Inflammatory macrophage (primary cell): Measurements from ENCODE around the gene TP53.
A peak's percentile ranks its signal among the peaks of the same experiment; 100 is the strongest.

Source experiments
- DNase-seq, 2 donors: peaks; one replicate each; pipeline ENCODE4 v3.0.0-alpha.2; 2020 to 2022
- total RNA-seq, 18 experiments: gene quantifications; one replicate each; lab custom pipeline; 2026; ENCODE audit warnings: mixed read lengths in 6 of 18, inconsistent platforms in 2 of 18; lab: John Stamatoyannopoulos, UW

The TP53 gene
- 11.7 to 54.1 (median 30.0) reads per million in 18 experiments for total RNA-seq

DNA sequence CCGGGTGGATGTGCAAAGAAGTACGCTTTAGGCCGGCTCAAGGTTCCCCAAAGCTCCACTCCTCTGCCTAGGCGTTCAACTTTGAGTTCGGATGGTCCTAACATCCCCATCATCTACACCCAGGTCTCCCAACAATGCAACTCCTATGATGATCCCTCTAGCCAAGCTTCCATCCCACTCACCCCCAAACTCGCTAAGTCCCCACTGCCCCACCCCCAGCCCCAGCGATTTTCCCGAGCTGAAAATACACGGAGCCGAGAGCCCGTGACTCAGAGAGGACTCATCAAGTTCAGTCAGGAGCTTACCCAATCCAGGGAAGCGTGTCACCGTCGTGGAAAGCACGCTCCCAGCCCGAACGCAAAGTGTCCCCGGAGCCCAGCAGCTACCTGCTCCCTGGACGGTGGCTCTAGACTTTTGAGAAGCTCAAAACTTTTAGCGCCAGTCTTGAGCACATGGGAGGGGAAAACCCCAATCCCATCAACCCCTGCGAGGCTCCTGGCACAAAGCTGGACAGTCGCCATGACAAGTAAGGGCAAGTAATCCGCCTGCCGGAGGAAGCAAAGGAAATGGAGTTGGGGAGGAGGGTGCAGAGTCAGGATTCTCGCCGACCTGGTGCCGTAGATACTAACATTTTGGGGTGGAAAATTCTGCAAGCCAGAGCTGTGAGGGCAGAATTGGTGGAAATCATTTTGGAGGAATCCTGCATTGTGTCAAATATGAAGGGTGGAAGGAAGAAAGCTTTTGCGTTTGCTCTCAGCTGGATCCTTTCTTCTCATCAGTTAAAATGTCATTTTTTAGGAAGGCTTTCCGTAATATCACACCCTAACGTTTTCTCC lies at the start of gene TP53:
Gene TP53, minus strand, starts transcription at position 419 of the 836 bp plus-strand sequence. CDS start 10,896 bp downstream, outside the sequence.
- peak; percentile 92 for DNase-seq

DNA sequence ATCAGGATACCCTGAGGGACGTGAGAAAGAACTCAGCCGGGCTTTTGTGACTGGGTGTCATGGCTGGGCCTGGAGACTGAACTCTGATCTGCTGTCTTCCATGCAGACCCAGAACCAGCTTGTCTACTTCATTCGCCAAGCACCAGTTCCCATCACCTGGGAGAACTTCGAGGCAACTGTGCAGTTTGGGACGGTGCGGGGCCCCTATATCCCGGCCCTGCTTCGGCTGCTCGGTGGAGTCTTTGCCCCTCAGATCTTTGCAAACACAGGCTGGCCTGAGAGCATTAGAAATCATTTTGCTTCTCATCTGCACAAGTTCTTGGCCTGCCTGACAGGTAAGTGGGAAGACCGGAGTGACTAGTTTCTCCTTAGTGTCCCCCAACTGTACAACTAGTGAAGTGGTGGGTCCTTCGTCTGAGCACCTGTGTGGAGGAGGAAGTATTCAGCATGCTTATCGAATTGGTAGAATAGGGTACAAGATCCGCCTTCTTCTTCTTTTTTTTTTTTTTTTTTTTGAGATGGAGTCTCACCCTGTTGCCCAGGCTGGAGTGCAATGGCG lies 45.8 kb upstream of the TP53 start:
- DNase-seq, result no peak

DNA sequence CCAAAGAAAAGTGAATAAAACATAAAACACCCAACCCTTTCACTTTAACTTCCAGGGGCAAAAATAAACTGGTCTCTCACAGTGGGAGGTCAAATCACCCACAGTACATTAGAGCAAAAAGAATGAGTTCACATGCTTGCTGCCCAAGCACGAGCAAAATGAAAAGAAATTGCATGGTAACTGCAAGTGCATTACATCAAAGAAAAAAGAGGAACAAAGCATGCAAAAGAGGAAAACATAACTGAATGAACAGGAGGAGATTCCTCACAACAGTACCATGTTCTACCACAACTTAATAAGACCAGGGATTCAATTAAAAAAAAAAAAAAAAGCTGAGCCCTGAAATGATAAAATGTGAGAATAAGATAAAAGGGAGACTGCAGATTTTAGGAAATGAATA lies 42.5 kb upstream of the TP53 start:
- DNase-seq, result peak; percentile 60 to 78

DNA sequence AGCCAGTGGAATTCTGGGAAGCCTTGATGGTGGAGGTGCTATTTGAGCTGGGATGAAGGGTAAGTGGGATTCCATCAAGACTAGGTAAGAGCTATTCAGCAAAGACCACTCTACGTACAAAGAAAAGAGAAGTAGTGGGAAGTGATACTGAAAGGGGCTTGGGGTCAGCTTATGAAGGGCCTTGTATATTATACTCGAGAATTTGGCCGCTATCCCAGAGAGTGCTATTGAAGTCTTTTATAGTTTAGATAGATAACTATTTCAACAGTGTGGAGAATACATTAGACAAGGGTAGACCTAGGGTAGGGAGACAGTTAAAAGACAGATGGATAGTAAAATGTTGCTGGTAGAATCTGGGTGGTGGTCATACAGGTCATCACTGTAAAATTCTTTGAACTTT lies 40.6 kb upstream of the TP53 start:
- no peak for DNase-seq

DNA sequence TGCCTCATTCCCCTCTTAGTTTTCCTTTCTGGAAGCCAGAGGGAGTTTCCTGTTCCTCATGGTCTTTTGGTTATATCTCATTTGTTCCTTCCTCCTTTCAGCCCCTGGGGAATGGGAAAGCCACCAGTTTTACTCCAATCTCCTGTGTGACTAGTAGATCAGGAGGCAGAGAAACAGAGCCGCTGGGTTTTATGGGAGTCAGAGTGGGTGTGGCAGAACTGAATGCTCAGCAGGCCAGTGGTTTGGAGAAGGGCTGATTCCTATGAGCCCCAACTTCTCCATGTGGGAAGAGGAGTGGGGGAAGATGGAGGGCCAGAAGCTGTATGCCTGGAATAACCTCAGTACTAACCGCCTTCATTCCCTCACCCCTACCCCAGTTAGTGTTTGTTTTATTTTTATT lies 34.3 kb upstream of the TP53 start:
- DNase-seq, result no peak

DNA sequence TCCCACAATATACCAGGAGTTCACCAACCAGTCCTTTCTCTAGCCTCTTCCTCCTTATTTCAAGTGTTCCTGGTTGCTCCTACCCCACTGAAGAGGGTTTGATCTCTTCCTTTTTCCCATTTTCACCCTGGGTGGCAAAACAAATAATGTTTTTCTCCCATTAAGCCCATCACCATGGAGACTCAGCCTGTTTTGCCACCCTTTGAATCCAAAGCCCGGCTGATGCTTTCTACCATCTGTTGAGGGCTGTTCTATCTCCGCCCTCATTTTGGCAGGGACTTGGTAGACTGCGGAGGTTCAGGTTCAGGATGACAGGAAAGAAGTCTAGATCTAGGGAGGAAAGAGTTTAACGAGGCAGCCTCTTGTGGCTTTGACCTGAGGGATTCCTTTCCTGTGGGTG lies 32.8 kb upstream of the TP53 start:
- DNase-seq, result no peak

DNA sequence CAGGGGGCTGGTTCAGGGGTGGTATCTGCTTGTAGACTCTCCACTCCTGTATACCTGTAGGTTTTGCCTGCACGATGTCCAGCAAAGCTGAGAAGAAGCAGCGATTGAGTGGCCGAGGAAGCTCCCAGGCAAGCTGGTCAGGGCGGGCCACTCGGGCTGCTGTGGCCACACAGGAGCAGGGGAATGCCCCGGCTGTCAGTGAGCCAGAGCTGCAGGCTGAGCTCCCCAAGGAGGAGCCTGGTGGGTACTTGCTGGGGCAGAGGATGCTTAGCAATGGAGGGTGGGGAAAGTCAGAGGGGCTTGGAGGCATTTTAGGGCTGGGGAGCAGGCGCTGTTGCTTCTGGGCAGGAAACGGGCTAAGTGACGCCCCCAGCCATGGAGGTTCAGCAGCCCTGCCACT lies 32.4 kb upstream of the TP53 start:
- no peak for DNase-seq

DNA sequence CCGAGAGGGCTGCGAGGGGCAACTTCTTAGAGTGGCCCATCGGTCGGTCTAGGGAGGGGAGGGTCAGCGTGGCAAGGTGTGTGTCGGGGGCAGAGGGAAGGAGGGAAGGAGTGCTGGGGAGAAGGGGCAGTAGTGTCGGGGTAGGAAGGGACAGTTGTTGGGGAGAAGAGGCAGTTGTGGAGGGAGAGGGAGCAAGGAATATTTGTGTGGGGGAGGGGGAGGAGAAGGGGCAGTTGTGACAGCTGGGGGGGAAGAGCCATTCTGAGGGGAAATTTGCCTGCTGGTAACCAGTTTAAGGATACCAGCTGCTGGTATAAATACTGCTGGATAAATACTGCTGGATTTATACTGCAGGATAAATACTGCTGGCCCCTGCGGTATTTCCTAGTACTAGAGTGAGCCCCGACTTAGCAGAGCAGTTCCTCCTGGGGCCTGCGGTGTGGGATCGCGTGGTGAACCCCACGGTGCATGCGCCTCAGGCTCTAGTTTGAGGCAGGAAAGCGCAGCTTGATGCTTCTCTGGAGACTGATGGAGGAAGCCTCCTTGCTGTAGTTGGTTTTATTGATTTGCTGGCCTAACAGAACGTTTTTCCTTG lies 30.6 kb upstream of the TP53 start:
- peak; percentile 57 to 68 for DNase-seq

DNA sequence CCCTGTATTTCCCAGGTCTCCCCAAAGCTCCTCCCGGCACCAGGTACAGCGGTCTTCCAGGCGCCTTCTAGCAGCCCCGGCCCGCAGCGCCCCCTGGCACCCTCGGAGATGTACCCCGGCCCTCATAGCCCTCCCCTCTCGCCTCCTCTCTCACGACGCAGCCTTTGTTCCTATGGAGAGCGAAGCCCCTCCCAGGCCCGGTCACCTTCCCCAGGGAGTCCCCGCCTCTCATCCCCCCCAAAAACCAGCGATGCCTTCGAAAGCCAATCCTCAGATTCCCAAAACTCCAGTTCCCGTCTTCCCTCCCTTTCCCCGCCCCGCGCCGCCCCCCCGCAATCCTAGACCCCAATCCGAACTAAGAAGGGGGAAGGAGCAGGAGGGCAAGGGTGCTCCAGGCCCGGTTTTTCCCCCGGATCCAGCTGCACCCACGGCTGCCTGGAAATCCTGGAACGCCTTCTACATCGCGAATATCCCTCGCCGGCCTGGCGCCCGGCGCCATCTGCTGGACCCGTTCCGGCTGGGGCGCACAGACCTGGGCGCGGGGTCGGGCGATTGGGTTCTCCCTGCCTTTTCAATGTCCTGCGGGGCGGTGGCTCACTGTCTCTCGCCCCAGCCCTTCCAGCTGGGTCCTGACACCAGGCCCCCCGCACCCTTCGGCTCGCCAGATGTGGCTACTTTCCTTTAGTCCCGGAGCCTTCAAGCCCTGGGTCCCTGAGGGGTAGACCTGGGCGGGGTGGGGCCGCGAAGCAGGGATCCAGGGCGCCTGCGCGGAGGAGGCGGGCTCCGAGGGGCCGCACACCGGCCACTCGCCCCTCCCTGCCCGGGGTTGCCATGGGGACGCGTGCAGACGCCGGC lies 29.8 kb upstream of the TP53 start, which contains the start of gene DNAH2:
Gene DNAH2, plus strand, starts transcription at position 844 of the 855 bp plus-strand sequence. CDS start 1,991 bp downstream, outside the sequence.
- DNase-seq, result peak; percentile 35 to 36

DNA sequence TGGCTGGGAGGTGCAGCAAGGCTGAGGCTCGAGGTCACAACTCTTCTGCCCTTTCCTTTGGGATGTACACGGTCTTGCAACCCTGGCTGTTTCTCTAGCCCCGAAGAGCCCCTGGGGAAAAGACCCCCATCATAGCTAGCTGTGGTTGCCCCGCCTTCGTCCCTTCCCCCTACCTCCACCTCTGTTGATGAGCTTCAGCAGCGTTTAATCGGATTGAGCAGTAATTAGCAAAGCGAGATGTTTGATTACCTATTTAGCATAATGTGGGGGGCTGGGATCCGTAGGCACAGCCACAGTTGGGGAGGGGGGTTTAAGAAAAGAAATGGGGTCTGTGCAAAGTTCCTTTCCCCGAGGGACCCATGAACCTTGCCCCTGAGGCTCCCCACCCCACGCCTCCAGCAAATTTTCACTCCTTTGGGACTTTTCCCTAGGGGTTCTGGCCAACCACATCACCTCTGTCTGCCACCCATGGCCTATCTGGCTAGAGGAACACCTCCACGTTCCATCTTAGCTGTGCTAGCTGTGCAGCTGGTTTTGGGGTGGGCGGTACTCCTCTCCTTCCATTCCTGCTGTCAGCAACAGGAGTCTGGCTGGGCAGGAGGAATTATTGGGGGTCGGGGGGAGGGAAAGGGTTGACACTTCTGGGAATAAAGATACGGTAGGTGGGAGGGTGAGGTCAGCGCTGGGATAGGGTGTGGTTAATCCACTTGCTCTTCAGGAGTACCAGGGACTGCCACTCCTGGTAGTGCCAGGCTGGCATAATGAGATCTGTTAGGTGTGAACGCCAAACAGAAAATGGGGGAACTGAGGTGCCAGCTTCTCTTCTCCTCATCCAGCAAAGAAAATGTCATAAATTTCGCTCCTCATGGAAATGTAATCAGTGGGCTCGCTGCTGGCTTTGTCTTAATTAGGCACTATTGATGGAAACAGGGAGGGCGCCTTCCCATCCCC lies 28.9 kb upstream of the TP53 start:
- no peak for DNase-seq

DNA sequence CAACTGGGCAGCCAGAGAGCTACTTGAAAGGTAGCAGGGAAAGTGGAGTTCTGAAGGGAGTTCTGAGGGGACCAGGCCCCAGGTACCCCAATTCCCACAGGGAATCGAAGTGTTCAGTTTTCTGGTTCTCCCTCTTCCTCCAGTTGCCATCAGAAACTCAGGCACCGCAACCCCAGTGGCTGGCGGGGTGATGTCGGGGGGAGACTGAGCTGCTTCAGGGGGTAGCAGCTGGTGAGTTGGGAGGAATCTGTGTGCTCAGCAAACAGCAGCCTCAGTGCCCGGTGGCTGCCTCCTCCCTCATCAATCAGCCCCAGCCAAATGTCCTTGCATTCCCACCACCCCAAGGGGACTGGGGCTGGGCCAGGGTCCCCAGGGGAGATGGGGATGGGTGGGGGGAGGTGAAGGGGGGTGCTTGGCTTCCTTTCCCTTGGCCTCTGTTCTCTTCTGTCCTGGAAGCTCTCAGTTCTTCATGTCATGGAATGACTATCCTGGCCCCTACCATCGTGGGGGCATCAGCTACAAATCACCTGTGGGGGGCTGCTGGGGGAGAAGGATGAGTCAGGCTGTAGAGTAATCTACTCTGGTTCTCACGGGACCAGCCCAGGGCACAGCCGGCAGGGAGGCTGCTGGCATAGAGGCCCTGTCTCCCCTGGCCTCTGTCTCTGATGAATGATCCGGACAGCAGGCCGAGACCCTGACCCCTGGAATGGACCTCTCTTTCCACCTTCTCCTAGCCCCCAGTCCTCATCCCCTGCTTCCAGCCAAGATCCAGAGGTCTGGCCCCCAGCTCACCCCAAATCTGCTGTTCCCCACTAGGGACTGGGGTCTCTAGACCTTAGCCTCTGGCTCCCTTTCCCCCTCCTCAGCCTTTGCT lies 27.7 kb upstream of the TP53 start:
- no peak for DNase-seq

DNA sequence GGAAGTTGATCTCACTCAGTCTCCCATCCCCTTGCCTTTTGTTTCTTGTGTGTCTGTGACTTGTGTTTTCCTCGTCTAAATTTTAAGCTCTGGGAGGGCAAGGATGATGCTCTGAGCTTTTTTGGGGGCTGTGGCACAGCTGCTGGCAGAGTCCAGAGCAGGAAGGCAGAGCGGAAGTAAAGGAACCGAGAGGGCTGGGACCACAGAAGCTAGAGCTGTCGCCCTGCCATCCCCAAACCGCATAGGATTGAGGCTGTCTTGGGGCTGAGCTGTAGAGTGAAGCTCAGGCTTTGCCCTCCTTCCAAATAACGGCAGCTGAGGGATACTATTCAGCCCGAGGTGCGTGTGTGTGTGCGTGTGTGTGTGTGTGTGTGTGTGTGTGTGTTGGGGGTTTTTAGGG lies 26.5 kb upstream of the TP53 start:
- DNase-seq, result peak in 1 of 2 donors; percentile 22

DNA sequence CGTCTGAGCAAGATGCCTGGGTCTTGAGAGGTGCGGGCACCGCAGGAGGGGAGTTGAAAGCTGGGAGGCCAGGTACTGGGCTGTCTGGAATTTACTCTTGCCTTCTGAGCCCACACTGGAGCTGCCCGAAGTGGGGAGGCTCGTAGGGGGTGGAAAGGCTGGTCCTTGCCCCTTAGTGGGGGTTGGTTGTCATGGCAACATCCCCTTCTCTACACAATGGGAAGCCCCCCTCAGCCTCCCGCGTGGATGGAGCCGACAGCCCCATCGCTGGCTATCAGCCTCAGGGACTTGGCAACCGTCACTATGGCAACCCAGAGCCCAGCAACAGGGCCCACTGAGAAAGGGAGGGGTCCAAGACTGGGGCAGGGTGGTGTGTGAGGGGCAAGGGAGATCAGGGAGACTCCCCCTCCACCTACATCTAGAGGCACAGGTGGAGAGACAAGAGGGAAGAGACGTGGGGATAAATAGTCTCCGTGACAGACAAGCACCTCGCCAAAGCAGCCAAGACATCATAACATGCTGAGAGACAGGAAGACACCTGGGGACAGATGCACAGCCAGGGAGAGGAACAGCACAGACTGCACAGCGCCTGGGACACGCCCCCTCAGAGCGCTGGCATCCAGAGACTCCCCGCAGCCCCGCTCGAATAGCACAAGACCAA lies 25.0 kb upstream of the TP53 start:
- DNase-seq, result no peak

DNA sequence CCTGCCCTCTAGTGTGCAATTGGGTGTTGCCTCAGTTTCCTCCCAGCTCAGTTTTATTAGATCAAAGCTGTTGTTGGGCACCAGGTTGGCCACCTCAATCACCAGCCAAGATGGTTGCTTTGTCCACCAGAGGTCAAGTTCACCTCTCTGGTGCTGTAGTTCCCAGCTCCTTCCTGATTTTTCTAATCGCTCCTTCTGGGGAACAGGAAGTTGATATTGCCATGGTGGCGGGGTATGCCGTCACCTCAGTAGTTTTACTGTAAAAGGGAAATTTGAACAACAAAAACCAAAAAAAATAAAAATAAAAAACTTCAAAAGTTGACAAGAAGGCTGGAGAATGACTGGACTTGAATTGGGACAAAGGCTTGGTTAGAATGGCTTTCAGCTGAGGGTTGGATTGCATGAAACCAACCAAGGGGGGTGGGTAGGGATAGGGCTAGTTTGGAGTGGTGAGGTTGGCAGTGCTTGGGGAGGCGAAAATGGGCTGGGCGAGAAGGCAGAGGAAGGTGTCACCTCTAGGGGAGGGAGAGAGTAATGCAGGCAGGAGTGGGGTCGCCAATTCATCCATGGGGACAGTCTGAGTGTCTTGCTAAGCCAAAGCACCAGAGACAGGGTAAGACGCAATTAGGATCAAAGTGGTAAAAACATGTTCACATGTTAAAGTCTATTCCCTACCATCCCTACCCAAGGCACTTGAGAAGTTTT lies 23.9 kb upstream of the TP53 start:
- DNase-seq, result peak; percentile 25 to 46

DNA sequence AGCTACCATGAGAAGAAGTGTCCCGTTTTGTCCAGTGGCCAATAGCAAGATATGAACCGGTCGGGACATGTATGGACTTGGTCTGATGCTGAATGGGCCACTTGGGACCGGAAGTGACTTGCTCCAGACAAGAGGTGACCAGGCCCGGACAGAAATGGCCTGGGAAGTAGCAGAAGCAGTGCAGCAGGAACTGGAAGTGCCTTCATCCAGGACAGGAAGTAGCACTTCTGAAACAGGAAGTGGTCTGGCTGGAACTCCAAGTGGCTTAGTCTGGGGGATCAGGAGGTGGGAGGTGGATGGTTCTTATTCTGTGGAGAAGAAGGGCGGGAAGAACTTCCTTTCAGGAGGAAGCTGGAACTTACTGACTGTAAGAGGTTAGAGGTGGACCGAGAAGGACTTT lies 23.0 kb upstream of the TP53 start:
- DNase-seq, result peak; percentile 45 to 70

DNA sequence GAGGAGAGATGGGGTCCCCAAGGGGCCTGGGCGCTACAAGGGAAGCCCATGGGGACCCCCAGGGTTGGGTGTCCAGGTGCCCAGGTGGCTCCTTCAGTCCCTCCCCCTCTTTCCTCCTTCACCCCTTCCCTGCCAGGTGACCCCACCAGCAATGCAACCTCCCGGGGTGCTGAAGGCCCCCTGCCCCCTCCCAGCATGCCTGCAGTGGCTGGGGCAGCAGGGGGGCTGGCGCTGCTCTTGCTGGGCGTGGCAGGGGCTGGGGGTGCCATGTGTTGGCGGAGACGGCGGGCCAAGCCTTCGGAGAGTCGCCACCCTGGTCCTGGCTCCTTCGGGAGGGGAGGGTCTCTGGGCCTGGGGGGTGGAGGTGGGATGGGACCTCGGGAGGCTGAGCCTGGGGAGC lies 21.7 kb upstream of the TP53 start:
- DNase-seq, result no peak

DNA sequence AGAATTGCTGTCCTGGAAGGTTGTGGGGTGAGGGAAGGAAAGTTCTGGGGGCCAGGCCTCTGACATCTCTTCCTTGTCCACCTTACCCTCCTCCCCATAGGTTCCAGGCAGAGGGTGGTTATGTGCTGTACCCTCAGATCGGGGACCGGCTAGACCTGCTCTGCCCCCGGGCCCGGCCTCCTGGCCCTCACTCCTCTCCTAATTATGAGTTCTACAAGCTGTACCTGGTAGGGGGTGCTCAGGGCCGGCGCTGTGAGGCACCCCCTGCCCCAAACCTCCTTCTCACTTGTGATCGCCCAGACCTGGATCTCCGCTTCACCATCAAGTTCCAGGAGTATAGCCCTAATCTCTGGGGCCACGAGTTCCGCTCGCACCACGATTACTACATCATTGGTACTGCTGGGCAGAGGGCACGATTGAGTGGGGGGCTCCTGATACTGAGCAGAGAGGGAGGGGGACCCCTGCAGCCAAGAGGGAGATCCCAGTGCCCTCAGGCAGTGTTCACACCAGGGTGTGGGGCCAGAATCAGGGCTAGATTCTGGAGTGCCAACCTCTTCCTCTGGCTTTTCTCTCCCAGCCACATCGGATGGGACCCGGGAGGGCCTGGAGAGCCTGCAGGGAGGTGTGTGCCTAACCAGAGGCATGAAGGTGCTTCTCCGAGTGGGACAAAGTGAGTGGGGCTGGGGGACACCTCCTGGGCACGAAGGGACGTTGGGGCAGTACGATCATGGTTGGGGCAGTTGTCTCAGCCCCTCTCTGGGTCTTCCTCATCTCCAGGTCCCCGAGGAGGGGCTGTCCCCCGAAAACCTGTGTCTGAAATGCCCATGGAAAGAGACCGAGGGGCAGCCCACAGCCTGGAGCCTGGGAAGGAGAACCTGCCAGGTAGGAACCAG lies 20.8 kb upstream of the TP53 start:
- DNase-seq, result no peak

DNA sequence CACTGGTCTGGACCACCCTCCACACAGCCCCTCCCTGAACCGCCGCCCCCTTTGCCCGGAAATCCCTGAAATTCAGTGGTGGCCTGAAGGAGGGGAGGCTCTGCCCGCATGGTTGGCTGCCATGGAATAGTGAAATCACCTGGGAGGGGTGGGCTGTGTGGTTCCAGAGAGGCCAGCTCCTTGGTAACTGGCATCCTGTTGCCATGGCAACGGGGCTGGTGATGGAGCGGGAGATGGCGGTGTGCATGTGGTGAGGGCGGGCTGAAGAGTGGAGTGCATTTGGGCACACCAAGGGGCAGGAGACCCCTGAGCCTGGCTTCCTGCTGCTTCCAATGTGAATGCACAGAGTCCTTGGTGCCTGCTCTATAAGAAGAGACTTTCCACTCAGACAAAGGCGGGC lies 20.2 kb upstream of the TP53 start:
- DNase-seq, result no peak
